GM12801 (cell line): Measurements from ENCODE around the gene SLC4A4.

Source experiments
- TF ChIP-seq, protein P1 (sequence below): IDR thresholded peaks from one replicate; pipeline ENCODE4 v1.5.1; 2011; ENCODE audit warnings: control low read depth; ENCODE audit not compliant: insufficient read length; ENCODE audit errors: extremely low read depth

The SLC4A4 gene

DNA sequence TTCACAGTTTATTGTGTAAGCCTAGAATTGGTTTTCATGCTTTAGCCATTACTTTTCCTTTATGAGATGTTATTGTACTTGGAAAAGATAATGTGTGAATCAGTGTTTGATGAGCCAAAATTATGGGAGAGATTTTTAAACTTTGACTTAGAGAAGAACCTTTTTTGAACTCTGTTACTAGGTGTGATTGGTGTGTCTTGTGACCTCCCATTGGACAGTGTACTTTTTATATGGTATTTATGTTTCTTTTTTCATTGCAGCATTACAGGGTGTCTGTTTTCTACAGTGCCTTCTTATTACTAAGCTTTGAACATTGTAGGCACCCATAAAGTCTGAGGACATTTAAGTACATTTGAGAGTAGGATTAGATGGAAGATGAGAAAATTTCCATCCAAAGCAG is 91.1 kb downstream of the SLC4A4 start:
- TF ChIP-seq, protein P1, sequence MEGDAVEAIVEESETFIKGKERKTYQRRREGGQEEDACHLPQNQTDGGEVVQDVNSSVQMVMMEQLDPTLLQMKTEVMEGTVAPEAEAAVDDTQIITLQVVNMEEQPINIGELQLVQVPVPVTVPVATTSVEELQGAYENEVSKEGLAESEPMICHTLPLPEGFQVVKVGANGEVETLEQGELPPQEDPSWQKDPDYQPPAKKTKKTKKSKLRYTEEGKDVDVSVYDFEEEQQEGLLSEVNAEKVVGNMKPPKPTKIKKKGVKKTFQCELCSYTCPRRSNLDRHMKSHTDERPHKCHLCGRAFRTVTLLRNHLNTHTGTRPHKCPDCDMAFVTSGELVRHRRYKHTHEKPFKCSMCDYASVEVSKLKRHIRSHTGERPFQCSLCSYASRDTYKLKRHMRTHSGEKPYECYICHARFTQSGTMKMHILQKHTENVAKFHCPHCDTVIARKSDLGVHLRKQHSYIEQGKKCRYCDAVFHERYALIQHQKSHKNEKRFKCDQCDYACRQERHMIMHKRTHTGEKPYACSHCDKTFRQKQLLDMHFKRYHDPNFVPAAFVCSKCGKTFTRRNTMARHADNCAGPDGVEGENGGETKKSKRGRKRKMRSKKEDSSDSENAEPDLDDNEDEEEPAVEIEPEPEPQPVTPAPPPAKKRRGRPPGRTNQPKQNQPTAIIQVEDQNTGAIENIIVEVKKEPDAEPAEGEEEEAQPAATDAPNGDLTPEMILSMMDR = no peak

- TF ChIP-seq, protein P1 = no peak
Measured at GRCh38 chr4:71430609-71431008, 91.8 kb downstream of the SLC4A4 start.

GRCh38 chr4:71440612-71441011 is 101.8 kb downstream of the SLC4A4 start:
- TF ChIP-seq, protein P1 = no peak

- TF ChIP-seq, protein P1 = no peak
Measured at GRCh38 chr4:71441186-71442169, 102.7 kb downstream of the SLC4A4 start.

- TF ChIP-seq, protein P1 = no peak
Measured at GRCh38 chr4:71442336-71442735, 103.5 kb downstream of the SLC4A4 start.

- TF ChIP-seq, protein P1 = no peak
Measured at GRCh38 chr4:71444395-71444794, 105.6 kb downstream of the SLC4A4 start.

DNA sequence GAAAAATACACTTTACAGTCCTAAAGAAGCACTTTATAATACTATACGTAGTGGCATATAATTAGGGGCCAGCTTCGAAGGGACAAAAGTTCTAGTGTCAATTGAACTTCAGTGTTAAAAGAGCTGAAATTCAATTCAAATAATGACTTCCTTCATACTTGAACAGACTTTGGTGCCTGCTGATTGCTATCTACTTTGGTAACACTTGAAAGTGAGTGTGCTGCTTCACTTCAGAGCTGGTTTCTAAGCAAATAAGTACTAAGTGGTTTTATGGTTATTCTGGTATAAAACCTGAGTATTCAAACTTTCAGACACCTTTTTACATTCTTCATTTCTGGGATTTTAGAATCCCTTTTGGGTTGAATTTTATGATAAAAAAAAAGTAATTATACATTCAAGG is 107.0 kb downstream of the SLC4A4 start:
- TF ChIP-seq, protein P1 = no peak
